ENCODE data around the gene GDF9.

Gene GDF9

GRCh38 chr5:132816083-132816482 is 50.2 kb downstream of the GDF9 start:
- FAIRE-seq, result no peak

DNA sequence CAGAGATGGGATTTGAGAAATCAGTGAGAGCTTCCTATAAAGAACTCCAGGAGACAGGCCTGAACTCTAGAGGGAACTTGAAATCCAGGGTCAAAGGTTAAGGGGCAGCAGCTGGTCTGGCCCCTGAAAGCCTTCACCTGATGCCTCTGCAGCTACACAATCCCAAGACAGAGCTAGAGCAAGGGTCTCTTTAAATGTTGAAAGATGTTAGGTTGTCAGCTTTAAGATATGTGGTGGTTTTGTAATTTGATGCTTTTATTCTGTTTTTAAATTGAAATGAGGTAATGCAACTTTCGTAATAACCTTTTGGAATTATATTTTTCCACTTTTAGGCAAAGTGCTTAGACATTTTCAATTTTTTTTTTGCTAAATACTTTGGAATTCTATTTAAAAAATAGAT is 50.8 kb downstream of the GDF9 start:
- FAIRE-seq, result no peak

- no peak for FAIRE-seq
Measured at GRCh38 chr5:132814503-132815294, 51.6 kb downstream of the GDF9 start.

DNA sequence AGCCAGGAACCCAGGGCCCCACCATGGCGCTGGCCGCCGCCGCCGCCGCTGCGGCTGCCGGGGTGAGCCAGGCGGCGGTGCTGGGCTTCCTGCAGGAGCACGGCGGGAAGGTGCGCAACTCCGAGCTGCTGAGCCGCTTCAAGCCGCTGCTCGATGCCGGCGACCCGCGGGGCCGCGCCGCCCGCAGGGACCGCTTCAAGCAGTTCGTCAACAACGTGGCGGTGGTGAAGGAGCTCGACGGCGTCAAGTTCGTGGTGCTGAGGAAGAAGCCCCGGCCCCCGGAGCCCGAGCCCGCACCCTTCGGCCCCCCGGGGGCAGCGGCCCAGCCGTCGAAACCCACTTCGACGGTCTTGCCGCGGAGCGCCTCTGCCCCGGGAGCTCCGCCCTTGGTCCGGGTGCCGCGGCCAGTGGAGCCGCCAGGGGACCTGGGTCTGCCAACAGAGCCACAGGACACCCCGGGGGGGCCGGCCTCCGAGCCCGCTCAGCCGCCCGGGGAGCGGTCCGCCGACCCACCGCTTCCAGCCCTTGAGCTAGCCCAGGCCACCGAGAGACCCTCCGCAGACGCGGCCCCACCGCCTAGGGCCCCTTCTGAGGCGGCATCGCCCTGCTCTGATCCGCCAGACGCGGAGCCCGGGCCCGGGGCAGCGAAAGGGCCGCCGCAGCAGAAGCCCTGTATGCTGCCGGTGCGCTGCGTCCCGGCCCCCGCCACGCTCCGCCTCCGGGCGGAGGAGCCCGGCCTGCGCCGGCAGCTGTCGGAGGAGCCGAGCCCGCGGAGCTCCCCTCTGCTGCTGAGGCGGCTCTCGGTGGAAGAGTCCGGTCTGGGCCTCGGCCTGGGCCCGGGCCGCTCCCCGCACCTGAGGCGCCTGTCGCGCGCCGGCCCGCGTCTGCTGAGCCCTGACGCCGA is 52.4 kb downstream of the GDF9 start:
- FAIRE-seq, result no peak

DNA sequence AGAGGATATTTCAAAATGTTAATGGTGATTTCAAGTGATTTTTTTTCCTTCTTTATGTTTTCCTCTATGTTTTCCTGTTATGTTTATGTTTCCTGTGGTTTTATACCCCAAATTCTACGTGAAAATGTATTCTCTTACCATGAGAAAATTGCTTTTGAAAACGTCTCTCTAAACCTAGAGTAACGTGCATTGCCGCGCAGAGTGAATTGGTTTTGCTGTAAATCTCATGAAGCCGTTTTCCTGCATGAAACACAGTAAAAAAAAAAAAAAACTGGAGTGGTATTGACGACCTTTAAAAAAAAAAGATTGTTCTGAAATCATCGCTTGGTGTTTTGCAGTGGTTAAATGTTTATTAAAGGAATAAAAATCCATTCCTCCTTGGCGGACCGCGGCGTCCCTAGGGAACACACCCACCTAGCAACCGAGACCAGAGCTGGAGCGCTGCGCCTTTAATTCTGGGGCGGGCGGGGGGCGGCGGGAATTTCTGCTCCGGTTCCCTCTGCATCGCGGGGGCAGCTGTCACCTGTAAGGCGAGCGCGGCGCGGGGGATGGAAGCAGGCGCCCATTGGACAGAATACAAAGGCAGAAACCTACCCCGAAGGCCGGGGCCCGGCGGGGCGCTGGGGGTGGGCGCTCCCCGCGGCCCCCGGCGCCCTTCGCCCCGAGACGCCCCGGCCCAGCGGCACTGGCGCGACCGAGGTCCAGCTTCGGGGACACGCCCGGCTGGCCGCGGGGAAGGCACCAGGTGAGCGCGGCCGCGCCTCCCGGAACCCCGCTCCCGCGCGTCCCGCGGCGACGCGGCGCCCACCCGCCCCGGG is 53.3 kb downstream of the GDF9 start, which contains the start of gene SOWAHA:
TSS of gene SOWAHA (plus strand) at position 522 of the 818 bp plus-strand sequence. CDS start 320 bp downstream, outside the sequence.
- no peak for FAIRE-seq

DNA sequence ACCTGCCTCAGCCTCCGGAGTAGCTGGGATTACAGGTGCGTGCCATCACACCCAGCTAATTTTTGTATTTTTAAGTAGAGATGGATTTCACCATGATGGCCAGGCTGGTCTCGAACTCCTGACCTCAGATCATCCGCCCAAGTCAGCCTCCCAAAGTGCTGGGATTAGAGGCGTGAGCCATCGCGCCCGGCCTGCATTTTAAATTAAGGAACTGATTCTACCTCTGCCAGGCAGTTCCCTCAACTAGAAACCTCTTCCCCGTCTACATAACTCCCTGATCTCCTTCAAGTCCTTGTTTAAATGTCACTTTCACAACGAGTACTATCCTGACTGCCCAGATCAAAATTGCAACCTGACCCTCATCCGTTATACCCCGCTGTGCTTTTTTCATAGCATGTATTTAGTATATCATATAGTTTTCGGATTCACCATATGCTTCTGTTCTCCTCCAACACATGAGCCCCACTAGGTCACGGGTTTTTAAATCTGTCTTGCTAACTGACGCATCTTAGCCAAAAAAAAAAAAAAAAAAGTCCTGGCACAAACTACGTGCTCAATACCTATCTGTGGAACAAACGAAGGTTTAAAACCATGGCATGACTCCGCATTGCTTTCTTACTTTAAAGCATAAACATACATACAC is 54.0 kb downstream of the GDF9 start:
- no peak for FAIRE-seq
